ENCODE data around the gene INPPL1.

GRCh38 chr11:72228229-72228843 lies 3.8 kb downstream of the INPPL1 start:
- TF ChIP-seq HDGF (IDR thresholded peaks at IDR 0.05; ENCODE audit: borderline replicate concordance), result no peak
- TF ChIP-seq ZNF384 (IDR thresholded peaks at IDR 0.05), result no peak
- TF ChIP-seq LEF1 (IDR thresholded peaks at IDR 0.05; ENCODE audit: borderline replicate concordance), result no peak

Data from HEK293T (cell line).